GM12865 (cell line): ENCODE data around the gene ERC2.

Experiments
- DNase-seq: peaks from one replicate; pipeline ENCODE4 v3.0.0; 2010; ENCODE audit warnings: low read depth
- H3K4me3 ChIP-seq: 2 replicates; pipeline ENCODE4 v1.5.1; 2011; ENCODE audit warnings: mild to moderate bottlenecking, low read depth, low read length, control low read depth
- TF ChIP-seq, protein P1 (sequence below): IDR thresholded peaks from 2 replicates; pipeline ENCODE4 v1.5.1; 2011; ENCODE audit warnings: low read length, control low read depth, low read depth, inconsistent platforms; ENCODE audit not compliant: insufficient read depth; ENCODE audit errors: missing control alignments

ERC2 gene

DNA sequence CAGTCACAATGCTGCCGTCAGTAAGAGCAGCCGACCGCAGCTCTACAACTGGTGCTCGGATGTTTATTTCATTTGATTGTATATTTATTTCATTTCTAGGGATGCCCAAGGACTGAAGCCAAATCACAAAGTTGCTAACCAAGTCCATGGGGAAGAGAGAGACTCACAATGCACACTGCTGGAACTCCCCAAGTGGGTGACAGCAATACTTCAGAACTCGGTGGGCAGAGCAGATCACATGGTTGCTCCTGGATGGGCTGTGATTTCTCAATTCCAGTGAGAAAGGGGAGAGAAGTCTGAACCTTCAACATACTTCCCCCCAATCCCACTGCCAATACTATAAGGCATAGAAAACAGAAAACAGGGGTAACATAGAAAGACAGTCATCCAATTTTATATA is 715.4 kb downstream of the ERC2 start:
- no peak overlapping the region for H3K4me3 ChIP-seq
- TF ChIP-seq, protein P1, sequence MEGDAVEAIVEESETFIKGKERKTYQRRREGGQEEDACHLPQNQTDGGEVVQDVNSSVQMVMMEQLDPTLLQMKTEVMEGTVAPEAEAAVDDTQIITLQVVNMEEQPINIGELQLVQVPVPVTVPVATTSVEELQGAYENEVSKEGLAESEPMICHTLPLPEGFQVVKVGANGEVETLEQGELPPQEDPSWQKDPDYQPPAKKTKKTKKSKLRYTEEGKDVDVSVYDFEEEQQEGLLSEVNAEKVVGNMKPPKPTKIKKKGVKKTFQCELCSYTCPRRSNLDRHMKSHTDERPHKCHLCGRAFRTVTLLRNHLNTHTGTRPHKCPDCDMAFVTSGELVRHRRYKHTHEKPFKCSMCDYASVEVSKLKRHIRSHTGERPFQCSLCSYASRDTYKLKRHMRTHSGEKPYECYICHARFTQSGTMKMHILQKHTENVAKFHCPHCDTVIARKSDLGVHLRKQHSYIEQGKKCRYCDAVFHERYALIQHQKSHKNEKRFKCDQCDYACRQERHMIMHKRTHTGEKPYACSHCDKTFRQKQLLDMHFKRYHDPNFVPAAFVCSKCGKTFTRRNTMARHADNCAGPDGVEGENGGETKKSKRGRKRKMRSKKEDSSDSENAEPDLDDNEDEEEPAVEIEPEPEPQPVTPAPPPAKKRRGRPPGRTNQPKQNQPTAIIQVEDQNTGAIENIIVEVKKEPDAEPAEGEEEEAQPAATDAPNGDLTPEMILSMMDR, result no peak
- no peak for DNase-seq

DNA sequence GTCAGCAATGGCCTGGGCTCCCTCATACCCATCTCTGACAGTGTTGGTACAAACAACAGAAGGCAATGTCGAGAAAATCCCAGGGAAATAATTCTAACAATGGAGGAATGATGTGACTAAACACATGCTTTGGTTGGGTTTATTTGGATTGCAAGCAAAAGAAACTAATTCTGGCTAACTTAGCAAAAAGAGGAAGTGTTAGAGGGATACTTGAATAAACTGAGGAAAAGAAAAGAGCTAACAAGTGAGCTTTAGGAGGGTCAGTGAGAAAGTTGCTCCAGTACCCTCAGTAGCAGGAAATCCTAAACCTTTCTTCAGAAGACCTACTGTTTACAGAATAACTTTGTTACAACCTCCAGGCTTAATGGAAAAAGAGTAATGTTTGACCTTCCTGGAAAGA is 716.5 kb downstream of the ERC2 start:
- TF ChIP-seq, protein P1, result no peak
- H3K4me3 ChIP-seq, result no peak overlapping the region
- no peak for DNase-seq

DNA sequence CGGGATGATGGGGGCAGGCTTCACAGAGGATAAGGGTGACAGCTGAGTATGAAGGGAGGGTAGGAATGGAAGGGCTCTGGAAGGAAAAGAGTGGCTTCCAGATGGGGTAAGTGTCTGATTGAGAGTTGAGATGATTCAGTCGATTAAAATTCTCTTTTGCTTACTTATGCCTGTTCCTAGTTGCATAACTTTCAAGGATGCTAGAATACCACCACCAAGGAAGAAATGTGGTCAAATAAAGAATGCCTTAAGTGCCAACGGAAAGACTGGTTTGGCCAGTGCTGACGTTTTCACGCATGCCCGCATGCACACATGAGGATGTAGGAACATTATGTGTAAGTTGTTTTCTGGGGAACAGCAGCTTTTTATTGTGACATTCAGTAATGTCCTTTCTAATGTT is 717.7 kb downstream of the ERC2 start:
- H3K4me3 ChIP-seq, result no peak overlapping the region
- TF ChIP-seq, protein P1, result no peak
- DNase-seq, result no peak

DNA sequence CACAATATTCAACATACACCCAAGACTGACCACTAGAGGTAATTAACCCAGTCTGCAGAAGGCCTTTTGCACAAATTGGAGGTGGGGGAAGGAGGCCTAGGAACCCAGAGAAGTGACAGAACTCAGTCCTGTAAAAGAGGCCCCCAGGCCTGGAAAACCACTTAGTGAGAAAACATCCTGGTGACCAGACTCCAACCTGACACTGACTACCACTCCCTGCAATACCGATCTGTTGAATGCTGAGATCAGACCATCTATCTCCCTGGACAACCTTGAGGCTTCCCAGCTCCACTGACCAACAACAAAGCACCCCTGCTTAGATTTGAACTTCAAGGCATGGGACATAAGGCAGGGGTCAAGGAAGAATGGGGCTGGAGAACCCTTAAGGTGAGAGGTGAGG is 719.2 kb downstream of the ERC2 start:
- no peak for DNase-seq
- TF ChIP-seq, protein P1, result no peak
- no peak overlapping the region for H3K4me3 ChIP-seq

DNA sequence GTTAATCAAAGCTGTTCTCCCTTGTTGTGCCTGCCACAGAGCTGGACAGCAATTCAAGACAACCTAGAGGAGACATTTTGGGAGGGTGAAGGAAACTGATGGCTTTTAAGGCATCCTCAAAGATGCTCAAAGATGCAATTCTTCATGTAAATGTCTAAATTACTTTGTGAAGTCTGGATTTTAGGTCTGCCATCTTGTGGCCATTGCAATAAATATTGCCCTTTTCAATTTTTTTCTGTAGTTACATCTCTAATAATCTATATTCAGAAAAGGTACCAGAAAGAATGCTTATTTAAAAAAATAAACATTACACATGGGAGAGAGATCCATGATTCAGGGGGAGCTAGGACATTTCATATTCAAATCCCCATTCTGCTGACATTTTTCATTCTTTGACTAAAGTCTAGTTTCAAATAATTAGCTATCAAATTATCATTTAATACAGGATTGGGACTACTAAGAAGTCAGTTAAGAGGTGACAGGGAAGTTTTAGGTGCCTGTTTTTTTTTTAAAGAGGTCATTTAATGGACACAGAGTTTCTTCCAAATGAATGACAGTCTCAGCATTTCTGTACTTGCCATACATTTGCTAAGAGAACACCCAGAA is 721.4 kb downstream of the ERC2 start:
- DNase-seq, result peak; percentile 33
- TF ChIP-seq, protein P1, result peak; percentile 27

DNA sequence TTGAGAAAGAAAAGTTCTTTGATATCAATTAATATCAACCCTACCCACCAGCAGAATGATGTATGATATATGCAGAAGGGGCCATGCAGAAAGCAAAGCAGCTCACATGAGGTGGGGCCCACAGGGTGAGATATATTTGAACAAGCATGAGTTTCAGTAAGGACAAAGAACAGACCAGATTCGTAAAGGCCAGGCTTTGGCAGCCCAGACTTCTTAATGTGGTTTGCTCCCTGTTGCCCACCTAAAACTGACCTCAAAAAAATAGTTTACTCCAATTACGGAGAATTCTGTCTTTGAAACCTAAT is 725.5 kb downstream of the ERC2 start:
- no peak overlapping the region for H3K4me3 ChIP-seq
- TF ChIP-seq, protein P1, result no peak

More for the DNA sequence above, 721.4 kb downstream of the ERC2 start:
- no peak overlapping the region for H3K4me3 ChIP-seq

More for the DNA sequence above, 725.5 kb downstream of the ERC2 start:
- no peak for DNase-seq
